Astrocyte (in vitro differentiated cells and primary cell): ENCODE data around the gene PALM3. TPM values are rescaled to one million over a fixed set of nuclear protein-coding genes. Genes with fewer than 3 reads are reported as not detected.
A peak's percentile ranks its signal among the peaks of the same experiment; 100 is the strongest.

Experiments used
- DNase-seq: peaks from one replicate; pipeline ENCODE4 v3.0.0-alpha.2; 2010; ENCODE audit warnings: low read depth
- FAIRE-seq: peaks from 2 replicates; lab custom pipeline; 2011; peaks lifted over from hg19 to GRCh38; lab: Jason Lieb, UNC
- H2AFZ ChIP-seq: 2 replicates; pipeline ENCODE4 v1.6.0; 2012; ENCODE audit warnings: low read depth, low read length, inconsistent platforms
- H3K27ac ChIP-seq: 2 replicates; pipeline ENCODE4 v1.5.1; 2011; ENCODE audit warnings: low read depth, low read length, inconsistent platforms
- H3K27me3 ChIP-seq: 2 replicates; pipeline ENCODE4 v1.6.0; 2011; ENCODE audit warnings: low read length, inconsistent platforms; ENCODE audit not compliant: insufficient read depth
- H3K36me3 ChIP-seq: 2 replicates; pipeline ENCODE4 v1.5.1; 2011; ENCODE audit warnings: low read length, inconsistent platforms; ENCODE audit not compliant: insufficient read depth
- H3K4me1 ChIP-seq: 2 replicates; pipeline ENCODE4 v1.5.1; 2011; ENCODE audit warnings: low read length, inconsistent platforms; ENCODE audit not compliant: insufficient read depth
- H3K4me2 ChIP-seq: 2 replicates; pipeline ENCODE4 v1.6.0; 2012; ENCODE audit warnings: low read length, inconsistent platforms
- H3K4me3 ChIP-seq: 2 replicates; pipeline ENCODE4 v1.5.1; 2011; ENCODE audit warnings: low read depth, mild to moderate bottlenecking, low read length, inconsistent platforms; ENCODE audit not compliant: insufficient read depth
- H3K79me2 ChIP-seq: 2 replicates; pipeline ENCODE4 v1.6.0; 2012; ENCODE audit warnings: mild to moderate bottlenecking, low read length, inconsistent platforms; ENCODE audit not compliant: insufficient read depth
- H3K9ac ChIP-seq: 2 replicates; pipeline ENCODE4 v1.6.0; 2012; ENCODE audit warnings: mild to moderate bottlenecking, low read length, inconsistent platforms
- H3K9me3 ChIP-seq: 2 replicates; pipeline ENCODE4 v1.5.1; 2012; ENCODE audit warnings: low read depth, mild to moderate bottlenecking, low read length, inconsistent platforms; ENCODE audit not compliant: insufficient read depth
- H4K20me1 ChIP-seq: 2 replicates; pipeline ENCODE4 v1.6.0; 2012; ENCODE audit warnings: low read length, inconsistent platforms; ENCODE audit not compliant: insufficient read depth
- H3K27ac Mint-ChIP-seq: one replicate; pipeline ENCODE4 v1.8.0; 2021; ENCODE audit warnings: mild to moderate bottlenecking, mixed read lengths; ENCODE audit not compliant: unreplicated experiment
- H3K27me3 Mint-ChIP-seq: one replicate; pipeline ENCODE4 v1.8.0; 2021; ENCODE audit warnings: low read depth, mixed read lengths; ENCODE audit not compliant: unreplicated experiment
- H3K36me3 Mint-ChIP-seq: one replicate; pipeline ENCODE4 v1.8.0; 2021; ENCODE audit warnings: low read depth, mixed read lengths; ENCODE audit not compliant: unreplicated experiment
- H3K4me1 Mint-ChIP-seq: one replicate; pipeline ENCODE4 v1.8.0; 2021; ENCODE audit warnings: low read depth, mixed read lengths; ENCODE audit not compliant: unreplicated experiment
- H3K4me3 Mint-ChIP-seq: one replicate; pipeline ENCODE4 v1.8.0; 2021; ENCODE audit warnings: mild to moderate bottlenecking, moderate library complexity, mixed read lengths; ENCODE audit not compliant: unreplicated experiment
- H3K9me3 Mint-ChIP-seq: one replicate; pipeline ENCODE4 v1.8.0; 2021; ENCODE audit warnings: mild to moderate bottlenecking, mixed read lengths; ENCODE audit not compliant: unreplicated experiment
- CTCF ChIP-seq: IDR thresholded peaks from 2 replicates; pipeline ENCODE4 v1.5.1; 2011; ENCODE audit warnings: low read depth, mild to moderate bottlenecking, inconsistent platforms, low read length, moderate library complexity; ENCODE audit not compliant: insufficient read depth
- EZH2 ChIP-seq: IDR thresholded peaks from 2 replicates; pipeline ENCODE4 v1.6.1; 2012; ENCODE audit warnings: mild to moderate bottlenecking, low read length, inconsistent platforms; ENCODE audit not compliant: insufficient read depth
- total RNA-seq: library from RNA; stranded (reverse); gene quantifications from 2 replicates; pipeline ENCODE4 v1.2.1, GENCODE V29; 2021

Gene PALM3
- total RNA-seq, 1 donor from 2014 or later, result 1.6 TPM

- no peak overlapping the region for H3K4me2 ChIP-seq
- H3K4me1 ChIP-seq, result peaks cover 13% of the 10 kb centered on the region
- H3K9me3 ChIP-seq, result peaks cover 7% of the 10 kb centered on the region
- H4K20me1 ChIP-seq, result peaks cover 11% of the 10 kb centered on the region
- TF ChIP-seq CTCF (no peak), EZH2 (no peak)
- DNase-seq (no peak), FAIRE-seq (no peak)
- H3K9ac ChIP-seq, result no peak overlapping the region
- no peaks in the 10 kb centered on the region for H3K79me2 ChIP-seq
- H3K36me3 ChIP-seq, result peaks cover 10% of the 10 kb centered on the region
- Mint-ChIP-seq H3K9me3 (peaks cover 9% of the 10 kb centered on the region), H3K36me3 (peaks cover 22% of the 10 kb centered on the region), H3K27me3 (no peaks in the 10 kb centered on the region), H3K27ac (no peak overlapping the region), H3K4me1 (peaks cover 5% of the 10 kb centered on the region), H3K4me3 (no peak overlapping the region)
- no peak overlapping the region for H2AFZ ChIP-seq
- H3K27me3 ChIP-seq, result no peaks in the 10 kb centered on the region
- H3K27ac ChIP-seq, result no peak overlapping the region
- no peak overlapping the region for H3K4me3 ChIP-seq
Observed at GRCh38 chr19:14093117-14093823, 31.4 kb upstream of the PALM3 start.

- H3K4me1 ChIP-seq, result peaks cover 13% of the 10 kb centered on the region
- H3K9me3 ChIP-seq, result peaks cover 7% of the 10 kb centered on the region
- Mint-ChIP-seq H3K4me3 (peak overlapping the region; percentile 98), H3K36me3 (peaks cover 21% of the 10 kb centered on the region), H3K9me3 (peaks cover 9% of the 10 kb centered on the region), H3K27ac (peak overlapping the region; percentile 93), H3K27me3 (no peaks in the 10 kb centered on the region), H3K4me1 (peaks cover 5% of the 10 kb centered on the region)
- FAIRE-seq (no peak), DNase-seq (no peak)
- no peak overlapping the region for H3K27ac ChIP-seq
- TF ChIP-seq CTCF (no peak), EZH2 (no peak)
- no peaks in the 10 kb centered on the region for H3K27me3 ChIP-seq
- H3K4me2 ChIP-seq, result peak overlapping the region; percentile 93
- peaks cover 11% of the 10 kb centered on the region for H4K20me1 ChIP-seq
- H3K9ac ChIP-seq, result peak overlapping the region; percentile 70
- H3K36me3 ChIP-seq, result peaks cover 10% of the 10 kb centered on the region
- no peaks in the 10 kb centered on the region for H3K79me2 ChIP-seq
- H3K4me3 ChIP-seq, result peak overlapping the region; percentile 66
- no peak overlapping the region for H2AFZ ChIP-seq
Observed at GRCh38 chr19:14091813-14092462, 30.1 kb upstream of the PALM3 start.
